Kidney (tissue), 14 donors: ENCODE results near the gene SYT7. TPM values are rescaled to one million over a fixed set of nuclear protein-coding genes. Genes with fewer than 3 reads are reported as not detected.

Source experiments
- DNase-seq, 5 donors: peaks; one replicate each; pipeline ENCODE4 v3.0.0-alpha.2; 2013 to 2020
- FAIRE-seq: peaks from 2 replicates; lab custom pipeline; 2012; peaks lifted over from hg19 to GRCh38; lab: Jason Lieb, UNC
- H3K27ac ChIP-seq, 2 donors: one replicate each; pipeline ENCODE4 v1.7.0; 2013; ENCODE audit warnings: low read depth in 2 of 2, low read length in 2 of 2, inconsistent platforms in 1 of 2
- H3K27me3 ChIP-seq: one replicate; pipeline ENCODE4 v1.7.1; 2013; ENCODE audit warnings: low read length, inconsistent platforms; ENCODE audit not compliant: control insufficient read depth, insufficient read depth
- H3K36me3 ChIP-seq, 3 donors: one replicate each; pipeline versions ENCODE4 v1.7.0 to v1.7.1; 2013; ENCODE audit warnings: low read length in 3 of 3, control low read depth in 1 of 3, inconsistent platforms in 1 of 3; ENCODE audit not compliant: insufficient read depth in 3 of 3, control insufficient read depth in 2 of 3
- H3K4me1 ChIP-seq, 3 donors: one replicate each; pipeline versions ENCODE4 v1.7.0 to v1.7.1; 2013; ENCODE audit warnings: low read length in 3 of 3, inconsistent platforms in 1 of 3, low read depth in 1 of 3; ENCODE audit not compliant: control insufficient read depth in 2 of 3, insufficient read depth in 2 of 3
- H3K4me3 ChIP-seq, 3 donors: one replicate each; pipeline versions ENCODE4 v1.7.0 to v1.8.1; 2013; ENCODE audit warnings: low read length in 3 of 3, control low read depth in 1 of 3, inconsistent platforms in 1 of 3
- H3K9ac ChIP-seq, 3 donors: one replicate each; pipeline versions ENCODE4 v1.7.0 to v1.7.1; 2013; ENCODE audit warnings: low read length in 3 of 3, control low read depth in 1 of 3, inconsistent platforms in 1 of 3
- H3K9me3 ChIP-seq, 3 donors: one replicate each; pipeline versions ENCODE4 v1.7.0 to v1.7.1; 2013; ENCODE audit warnings: low read length in 3 of 3, control low read depth in 1 of 3, inconsistent platforms in 1 of 3; ENCODE audit not compliant: control insufficient read depth in 2 of 3, insufficient read depth in 1 of 3
- intact Hi-C: fragments of 100-400 bp; cut with DNase I; formaldehyde crosslinking; loops from one replicate; pipeline ENCODE4 v1.11.1; 2022
- polyA plus RNA-seq: library from polyadenylated mRNA; stranded (reverse); fragments of 350-450 nt; fragmentation: Illumina TruSeq; extraction: RNeasy Lipid Tissue Mini Kit (QIAGEN cat#74804); gene quantifications from one replicate; pipeline ENCODE4 v1.2.3, GENCODE V29; 2014; ENCODE audit warnings: low read depth, low replicate concordance; ENCODE audit not compliant: insufficient read depth
- total RNA-seq: library from RNA; stranded (reverse); fragmentation: NEBNext Ultra II Directional; extraction: Animal tissue kit (Norgen Biotek cat#: 25700); gene quantifications from one replicate; pipeline ENCODE4 v1.2.1, GENCODE V29; 2021
- TF ChIP-seq, protein P1 (sequence below): IDR thresholded peaks from 3 replicates; pipeline ENCODE4 v1.5.1; 2012; ENCODE audit warnings: mild to moderate bottlenecking, moderate library complexity, borderline replicate concordance; ENCODE audit not compliant: insufficient read depth; ENCODE audit errors: extremely low read depth
- donor health status: control.
- donor health status: control.
- donor health status: control.
- donor health status: control.
- donor health status: control.
- donor health status: DM: yes; HTN: yes; CAD: no.
- donor health status: Normal renal cell carcinoma (clear cell type).

Gene SYT7
- total and polyA plus RNA-seq, 2 donors from 2014 or later: 5.7 to 6.7 TPM

DNA sequence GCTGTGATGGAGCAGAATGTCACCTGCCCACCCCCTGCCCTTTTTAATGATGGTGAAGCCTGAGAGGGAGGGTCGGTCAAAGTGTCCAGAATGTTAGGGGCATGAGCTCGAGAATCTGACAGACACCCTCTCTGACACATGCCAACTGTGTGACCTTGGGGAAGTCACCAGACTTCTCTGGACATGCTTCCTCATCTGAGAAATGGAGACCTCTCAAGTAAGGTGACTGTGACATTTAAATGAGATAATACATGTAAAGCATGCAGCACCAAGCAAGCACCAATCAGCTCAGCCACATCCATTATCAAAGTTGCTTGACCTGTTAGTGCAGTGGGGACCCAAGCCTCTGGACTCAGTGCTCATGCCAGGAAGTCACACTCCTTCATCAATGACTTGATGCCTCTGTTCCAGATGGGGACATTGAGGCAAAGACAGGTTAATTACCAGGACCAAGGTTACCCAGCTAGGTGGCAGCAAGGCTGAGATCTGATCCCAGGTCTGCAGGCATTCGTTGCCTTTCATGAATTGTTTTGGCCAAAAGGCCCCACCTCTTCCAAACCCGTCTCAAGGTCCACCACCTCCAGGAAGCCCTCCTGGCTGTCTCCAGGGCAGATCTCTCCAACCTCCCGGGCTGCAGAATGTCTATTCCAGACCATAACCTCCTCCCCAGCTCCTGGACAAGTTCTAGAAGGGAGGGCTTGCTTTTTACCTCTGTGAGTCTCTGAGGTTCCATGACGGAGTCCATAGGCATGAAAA lies 38.8 kb upstream of the SYT7 start:
- TF ChIP-seq, protein P1, sequence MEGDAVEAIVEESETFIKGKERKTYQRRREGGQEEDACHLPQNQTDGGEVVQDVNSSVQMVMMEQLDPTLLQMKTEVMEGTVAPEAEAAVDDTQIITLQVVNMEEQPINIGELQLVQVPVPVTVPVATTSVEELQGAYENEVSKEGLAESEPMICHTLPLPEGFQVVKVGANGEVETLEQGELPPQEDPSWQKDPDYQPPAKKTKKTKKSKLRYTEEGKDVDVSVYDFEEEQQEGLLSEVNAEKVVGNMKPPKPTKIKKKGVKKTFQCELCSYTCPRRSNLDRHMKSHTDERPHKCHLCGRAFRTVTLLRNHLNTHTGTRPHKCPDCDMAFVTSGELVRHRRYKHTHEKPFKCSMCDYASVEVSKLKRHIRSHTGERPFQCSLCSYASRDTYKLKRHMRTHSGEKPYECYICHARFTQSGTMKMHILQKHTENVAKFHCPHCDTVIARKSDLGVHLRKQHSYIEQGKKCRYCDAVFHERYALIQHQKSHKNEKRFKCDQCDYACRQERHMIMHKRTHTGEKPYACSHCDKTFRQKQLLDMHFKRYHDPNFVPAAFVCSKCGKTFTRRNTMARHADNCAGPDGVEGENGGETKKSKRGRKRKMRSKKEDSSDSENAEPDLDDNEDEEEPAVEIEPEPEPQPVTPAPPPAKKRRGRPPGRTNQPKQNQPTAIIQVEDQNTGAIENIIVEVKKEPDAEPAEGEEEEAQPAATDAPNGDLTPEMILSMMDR: no peak
- H3K4me3 ChIP-seq: no peak overlapping the region
- no peaks in the 10 kb centered on the region for H3K4me1 ChIP-seq
- H3K36me3 ChIP-seq: no peaks in the 10 kb centered on the region
- H3K9me3 ChIP-seq: no peaks in the 10 kb centered on the region
- no peaks in the 10 kb centered on the region for H3K27me3 ChIP-seq
- H3K27ac ChIP-seq: no peak overlapping the region
- FAIRE-seq (no peak), DNase-seq (no peak)
- H3K9ac ChIP-seq: no peak overlapping the region
- intact Hi-C loops: no loop called here

DNA sequence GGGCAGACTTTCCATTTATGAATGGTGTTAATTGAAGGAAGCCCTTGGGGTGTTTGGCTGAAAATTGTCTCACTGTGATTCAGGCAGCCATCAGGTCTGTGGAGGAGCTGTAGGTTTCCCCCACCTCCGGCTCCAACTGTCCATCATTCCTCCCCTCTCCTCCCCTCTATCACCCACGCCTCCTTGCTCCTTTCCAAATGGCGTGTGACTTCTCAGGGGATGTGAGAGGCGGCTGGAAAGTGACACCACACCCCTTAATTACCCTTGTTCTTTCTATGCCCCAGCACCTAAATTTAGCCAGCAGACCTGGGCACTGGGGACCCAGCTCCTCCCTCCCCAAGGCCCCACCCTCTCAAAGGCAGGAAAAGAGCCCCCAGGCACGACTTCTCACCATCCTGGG lies 38.1 kb upstream of the SYT7 start:
- no peaks in the 10 kb centered on the region for H3K4me1 ChIP-seq
- no peak overlapping the region for H3K9ac ChIP-seq
- intact Hi-C loops: no loop called here
- no peak for FAIRE-seq
- H3K4me3 ChIP-seq: no peak overlapping the region
- TF ChIP-seq, protein P1: no peak
- H3K27ac ChIP-seq: no peak overlapping the region
- DNase-seq: peak in 1 of 5 donors; percentile 41
- no peaks in the 10 kb centered on the region for H3K27me3 ChIP-seq
- no peaks in the 10 kb centered on the region for H3K9me3 ChIP-seq
- H3K36me3 ChIP-seq: no peaks in the 10 kb centered on the region

DNA sequence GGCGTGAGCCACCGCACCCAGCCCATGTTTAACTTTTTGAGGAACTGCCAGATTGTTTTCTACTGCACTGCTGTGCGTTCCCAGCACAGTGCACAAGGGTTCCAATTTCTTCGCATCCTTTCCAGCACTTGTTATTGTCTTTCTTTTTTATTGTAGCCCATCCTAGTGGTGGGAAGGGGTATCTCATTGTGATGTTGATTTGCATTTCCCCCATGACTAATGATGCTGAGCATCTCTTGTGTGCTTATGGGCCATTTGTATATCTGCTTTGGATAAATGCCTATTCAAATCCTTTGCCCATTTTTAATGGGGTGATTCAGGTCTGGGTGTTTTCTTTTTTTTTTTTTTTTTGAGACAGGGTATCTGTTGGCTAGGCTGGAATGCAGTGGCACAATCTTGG lies 36.6 kb upstream of the SYT7 start:
- intact Hi-C loops: no loop called here
- H3K27ac ChIP-seq: no peak overlapping the region
- DNase-seq (no peak), FAIRE-seq (no peak)
- no peak overlapping the region for H3K4me3 ChIP-seq
- H3K9me3 ChIP-seq: no peaks in the 10 kb centered on the region
- H3K27me3 ChIP-seq: no peaks in the 10 kb centered on the region
- no peaks in the 10 kb centered on the region for H3K36me3 ChIP-seq
- H3K4me1 ChIP-seq: no peaks in the 10 kb centered on the region
- TF ChIP-seq, protein P1: no peak
- H3K9ac ChIP-seq: no peak overlapping the region
